Measurements from ENCODE around the gene OR2W3.

- TF ChIP-seq CTCF (IDR thresholded peaks at IDR 0.05) = no peak
- TF ChIP-seq POLR2A (IDR thresholded peaks at IDR 0.05) = no peak
Measured at GRCh38 chr1:247848346-247848745, 47.0 kb upstream of the OR2W3 start.
